IMR-90 (cell line): Measurements from ENCODE around the gene MYL12B.

Experiments
- BHLHE40 ChIP-seq: fragments of 150-350 bp; IDR thresholded peaks from 2 replicates; pipeline ENCODE4 v1.6.1; 2016; ENCODE audit warnings: mild to moderate bottlenecking, low read depth, low read length
- CEBPB ChIP-seq: IDR thresholded peaks from 2 replicates; pipeline ENCODE4 v1.6.1; 2012; ENCODE audit warnings: low read depth, low read length, improper control_type of control experiment
- CHD1 ChIP-seq: IDR thresholded peaks from 2 replicates; pipeline ENCODE4 v1.6.1; 2012; ENCODE audit warnings: low read depth, low read length, improper control_type of control experiment
- MAFK ChIP-seq: IDR thresholded peaks from 2 replicates; pipeline ENCODE4 v1.6.1; 2012; ENCODE audit warnings: low read depth, low read length, improper control_type of control experiment
- MXI1 ChIP-seq: IDR thresholded peaks from 2 replicates; pipeline ENCODE4 v1.6.1; 2012; ENCODE audit warnings: low read depth, mild to moderate bottlenecking, low read length, moderate library complexity, borderline replicate concordance
- POLR2A ChIP-seq: IDR thresholded peaks from 2 replicates; pipeline ENCODE4 v1.6.1; 2012; ENCODE audit warnings: mild to moderate bottlenecking, low read depth, low read length
- RAD21 ChIP-seq: IDR thresholded peaks from 2 replicates; pipeline ENCODE4 v1.6.1; 2012; ENCODE audit warnings: low read length, improper control_type of control experiment
- RCOR1 ChIP-seq: IDR thresholded peaks from 2 replicates; pipeline ENCODE4 v1.6.1; 2012; ENCODE audit warnings: mild to moderate bottlenecking, low read length, improper control_type of control experiment; ENCODE audit not compliant: insufficient replicate concordance
- SMC3 ChIP-seq: fragments of 150-350 bp; IDR thresholded peaks from 2 replicates; pipeline ENCODE4 v1.6.1; 2016; ENCODE audit warnings: low read depth, mild to moderate bottlenecking, antibody characterized with exemption, low read length, moderate library complexity
- TF ChIP-seq, protein P1 (sequence below): conservative IDR thresholded peaks from 2 replicates; pipeline ENCODE4 v1.5.1; 2012; ENCODE audit warnings: mild to moderate bottlenecking, low read depth, low read length, improper control_type of control experiment
- TF ChIP-seq, protein P2 (sequence below): fragments of 150-350 bp; IDR thresholded peaks from 2 replicates; pipeline ENCODE4 v1.6.1; 2016; ENCODE audit warnings: low read depth, mild to moderate bottlenecking, low read length, moderate library complexity, borderline replicate concordance
- TF ChIP-seq, protein P3 (sequence below): fragments of 150-350 bp; IDR thresholded peaks from 2 replicates; pipeline ENCODE4 v1.6.1; 2017; ENCODE audit warnings: mild to moderate bottlenecking, antibody characterized with exemption, low read length, low read depth

DNA sequence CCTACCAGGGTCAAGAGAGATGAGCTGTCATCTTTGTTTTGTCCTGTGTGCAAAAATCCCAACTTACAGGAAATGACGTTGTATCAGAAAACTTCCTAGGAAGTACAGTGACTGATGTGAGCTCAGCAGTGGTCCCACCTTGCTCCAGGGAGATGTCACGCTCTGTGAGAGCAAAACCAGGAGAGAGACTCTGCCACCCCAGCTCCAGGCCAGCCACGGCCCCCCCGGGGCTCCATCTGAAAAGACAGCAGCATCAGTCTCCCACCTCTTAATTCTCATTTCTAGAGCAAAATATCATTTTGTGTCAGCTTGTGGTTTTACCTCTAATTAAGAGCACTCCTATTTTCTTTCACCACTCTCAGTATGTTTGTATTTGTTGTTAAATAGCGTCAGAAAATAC lies 57.5 kb downstream of the MYL12B start:
- TF ChIP-seq, protein P1, sequence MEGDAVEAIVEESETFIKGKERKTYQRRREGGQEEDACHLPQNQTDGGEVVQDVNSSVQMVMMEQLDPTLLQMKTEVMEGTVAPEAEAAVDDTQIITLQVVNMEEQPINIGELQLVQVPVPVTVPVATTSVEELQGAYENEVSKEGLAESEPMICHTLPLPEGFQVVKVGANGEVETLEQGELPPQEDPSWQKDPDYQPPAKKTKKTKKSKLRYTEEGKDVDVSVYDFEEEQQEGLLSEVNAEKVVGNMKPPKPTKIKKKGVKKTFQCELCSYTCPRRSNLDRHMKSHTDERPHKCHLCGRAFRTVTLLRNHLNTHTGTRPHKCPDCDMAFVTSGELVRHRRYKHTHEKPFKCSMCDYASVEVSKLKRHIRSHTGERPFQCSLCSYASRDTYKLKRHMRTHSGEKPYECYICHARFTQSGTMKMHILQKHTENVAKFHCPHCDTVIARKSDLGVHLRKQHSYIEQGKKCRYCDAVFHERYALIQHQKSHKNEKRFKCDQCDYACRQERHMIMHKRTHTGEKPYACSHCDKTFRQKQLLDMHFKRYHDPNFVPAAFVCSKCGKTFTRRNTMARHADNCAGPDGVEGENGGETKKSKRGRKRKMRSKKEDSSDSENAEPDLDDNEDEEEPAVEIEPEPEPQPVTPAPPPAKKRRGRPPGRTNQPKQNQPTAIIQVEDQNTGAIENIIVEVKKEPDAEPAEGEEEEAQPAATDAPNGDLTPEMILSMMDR = no peak
- no peak for TF ChIP-seq POLR2A
- TF ChIP-seq, protein P2, sequence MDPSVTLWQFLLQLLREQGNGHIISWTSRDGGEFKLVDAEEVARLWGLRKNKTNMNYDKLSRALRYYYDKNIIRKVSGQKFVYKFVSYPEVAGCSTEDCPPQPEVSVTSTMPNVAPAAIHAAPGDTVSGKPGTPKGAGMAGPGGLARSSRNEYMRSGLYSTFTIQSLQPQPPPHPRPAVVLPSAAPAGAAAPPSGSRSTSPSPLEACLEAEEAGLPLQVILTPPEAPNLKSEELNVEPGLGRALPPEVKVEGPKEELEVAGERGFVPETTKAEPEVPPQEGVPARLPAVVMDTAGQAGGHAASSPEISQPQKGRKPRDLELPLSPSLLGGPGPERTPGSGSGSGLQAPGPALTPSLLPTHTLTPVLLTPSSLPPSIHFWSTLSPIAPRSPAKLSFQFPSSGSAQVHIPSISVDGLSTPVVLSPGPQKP = no peak
- TF ChIP-seq CHD1 = no peak
- no peak for TF ChIP-seq RAD21
- TF ChIP-seq CEBPB = no peak
- no peak for TF ChIP-seq SMC3
- no peak for TF ChIP-seq RCOR1
- TF ChIP-seq BHLHE40 = no peak
- no peak for TF ChIP-seq MXI1
- TF ChIP-seq MAFK = no peak
- TF ChIP-seq, protein P3, sequence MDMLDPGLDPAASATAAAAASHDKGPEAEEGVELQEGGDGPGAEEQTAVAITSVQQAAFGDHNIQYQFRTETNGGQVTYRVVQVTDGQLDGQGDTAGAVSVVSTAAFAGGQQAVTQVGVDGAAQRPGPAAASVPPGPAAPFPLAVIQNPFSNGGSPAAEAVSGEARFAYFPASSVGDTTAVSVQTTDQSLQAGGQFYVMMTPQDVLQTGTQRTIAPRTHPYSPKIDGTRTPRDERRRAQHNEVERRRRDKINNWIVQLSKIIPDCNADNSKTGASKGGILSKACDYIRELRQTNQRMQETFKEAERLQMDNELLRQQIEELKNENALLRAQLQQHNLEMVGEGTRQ = no peak
